ENCODE measurements around the gene CRYGB.

DNA sequence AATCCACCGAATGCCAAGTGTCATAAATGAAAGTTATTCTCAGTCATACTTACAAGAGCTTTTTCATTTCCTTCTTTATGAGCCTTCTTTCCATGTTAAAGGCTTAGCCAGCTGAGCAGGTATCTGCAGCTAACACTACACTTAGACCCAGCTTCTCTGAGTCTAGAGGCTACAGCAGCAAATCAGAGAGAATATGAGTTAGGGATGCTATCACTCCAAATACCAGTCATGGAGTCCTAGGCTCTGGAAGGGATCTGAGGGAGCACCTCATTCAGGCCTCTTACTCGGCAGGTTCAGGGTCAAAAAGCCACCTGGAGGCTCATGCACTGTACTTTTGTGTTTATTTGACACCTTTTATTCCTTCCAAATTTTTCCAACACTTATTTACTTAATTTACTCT is 40.9 kb upstream of the CRYGB start:
- no peak for TF ChIP-seq EZH2 (IDR thresholded peaks at IDR 0.05; ENCODE audit: insufficient read depth, poor library complexity, severe bottlenecking)
- TF ChIP-seq EZH2phosphoT487 (IDR thresholded peaks at IDR 0.05; ENCODE audit: insufficient read depth, low read depth): no peak
